VCaP (cell line): ENCODE results near the gene OGA.

ENCODE experiments used
- H3K27ac ChIP-seq: fragments of 450-650 bp; 2 replicates; pipeline ENCODE4 v1.5.1; 2017
- TF ChIP-seq, protein P1 (sequence below): fragments of 450-650 bp; conservative IDR thresholded peaks from 2 replicates; pipeline ENCODE4 v1.5.1; 2017; ENCODE audit warnings: mild to moderate bottlenecking, moderate library complexity

OGA gene

GRCh38 chr10:101840741-101841453 is 22.7 kb upstream of the OGA start:
- no peak overlapping the region for H3K27ac ChIP-seq
- TF ChIP-seq, protein P1, sequence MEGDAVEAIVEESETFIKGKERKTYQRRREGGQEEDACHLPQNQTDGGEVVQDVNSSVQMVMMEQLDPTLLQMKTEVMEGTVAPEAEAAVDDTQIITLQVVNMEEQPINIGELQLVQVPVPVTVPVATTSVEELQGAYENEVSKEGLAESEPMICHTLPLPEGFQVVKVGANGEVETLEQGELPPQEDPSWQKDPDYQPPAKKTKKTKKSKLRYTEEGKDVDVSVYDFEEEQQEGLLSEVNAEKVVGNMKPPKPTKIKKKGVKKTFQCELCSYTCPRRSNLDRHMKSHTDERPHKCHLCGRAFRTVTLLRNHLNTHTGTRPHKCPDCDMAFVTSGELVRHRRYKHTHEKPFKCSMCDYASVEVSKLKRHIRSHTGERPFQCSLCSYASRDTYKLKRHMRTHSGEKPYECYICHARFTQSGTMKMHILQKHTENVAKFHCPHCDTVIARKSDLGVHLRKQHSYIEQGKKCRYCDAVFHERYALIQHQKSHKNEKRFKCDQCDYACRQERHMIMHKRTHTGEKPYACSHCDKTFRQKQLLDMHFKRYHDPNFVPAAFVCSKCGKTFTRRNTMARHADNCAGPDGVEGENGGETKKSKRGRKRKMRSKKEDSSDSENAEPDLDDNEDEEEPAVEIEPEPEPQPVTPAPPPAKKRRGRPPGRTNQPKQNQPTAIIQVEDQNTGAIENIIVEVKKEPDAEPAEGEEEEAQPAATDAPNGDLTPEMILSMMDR = peak; percentile 88

DNA sequence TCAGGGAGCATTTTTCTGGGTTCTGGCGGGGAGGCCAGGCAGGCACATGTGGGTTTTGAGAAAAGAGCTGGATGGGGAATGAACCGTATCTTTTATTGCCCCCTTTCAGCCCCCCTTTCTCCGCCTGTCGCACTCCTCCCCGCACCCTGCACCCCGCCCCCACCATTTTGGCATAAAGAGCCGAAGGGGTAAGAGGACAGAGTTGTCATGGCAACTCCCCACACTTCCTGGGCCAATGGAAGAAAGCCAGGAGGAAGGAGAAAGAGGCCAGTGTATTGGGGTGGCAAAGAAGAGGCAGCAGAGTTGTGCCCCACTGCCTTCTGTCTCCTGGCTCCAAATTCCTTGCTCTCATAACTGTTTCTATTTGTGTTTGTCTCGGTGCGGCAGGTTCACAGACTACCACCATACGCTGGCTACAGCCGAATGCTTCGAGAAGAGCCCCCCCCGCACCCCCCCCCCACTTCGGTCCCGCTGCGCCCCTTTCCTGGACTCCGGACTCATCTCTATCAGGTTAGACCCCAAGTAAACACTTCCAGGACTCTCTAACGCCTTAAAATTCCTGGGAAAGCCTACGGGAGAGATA is 21.9 kb upstream of the OGA start:
- TF ChIP-seq, protein P1 = no peak
- H3K27ac ChIP-seq = no peak overlapping the region

GRCh38 chr10:101839416-101840063 is 21.3 kb upstream of the OGA start:
- TF ChIP-seq, protein P1 = no peak
- no peak overlapping the region for H3K27ac ChIP-seq

GRCh38 chr10:101839002-101839401 is 20.8 kb upstream of the OGA start:
- TF ChIP-seq, protein P1 = no peak
- no peak overlapping the region for H3K27ac ChIP-seq

DNA sequence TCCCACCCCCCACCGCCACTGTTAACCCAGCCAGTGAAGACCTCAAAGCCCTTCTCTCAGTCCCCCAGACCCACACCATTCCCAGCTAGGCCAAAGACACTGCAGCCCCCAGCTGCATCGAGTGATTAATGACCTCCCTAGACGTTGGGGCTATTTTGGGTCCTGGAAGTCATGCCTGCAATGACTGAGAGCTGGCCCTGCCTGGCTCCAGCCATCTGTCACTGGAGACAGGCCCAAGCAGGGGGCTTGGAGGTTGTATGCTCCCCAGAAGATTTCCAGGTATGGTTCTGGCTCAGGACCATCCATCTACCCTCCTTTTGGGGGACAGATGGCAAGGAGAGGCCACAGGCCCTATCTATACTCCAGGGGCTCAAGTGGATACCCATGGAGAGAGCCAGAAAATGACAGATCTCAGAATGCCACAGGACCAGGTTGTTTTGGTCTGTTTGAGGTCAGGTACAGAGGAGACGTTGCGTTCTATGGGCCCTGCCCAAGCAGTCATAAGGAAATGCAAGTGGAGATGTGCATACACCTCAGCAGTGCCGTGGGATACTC is 20.2 kb upstream of the OGA start:
- TF ChIP-seq, protein P1 = no peak
- H3K27ac ChIP-seq = no peak overlapping the region

DNA sequence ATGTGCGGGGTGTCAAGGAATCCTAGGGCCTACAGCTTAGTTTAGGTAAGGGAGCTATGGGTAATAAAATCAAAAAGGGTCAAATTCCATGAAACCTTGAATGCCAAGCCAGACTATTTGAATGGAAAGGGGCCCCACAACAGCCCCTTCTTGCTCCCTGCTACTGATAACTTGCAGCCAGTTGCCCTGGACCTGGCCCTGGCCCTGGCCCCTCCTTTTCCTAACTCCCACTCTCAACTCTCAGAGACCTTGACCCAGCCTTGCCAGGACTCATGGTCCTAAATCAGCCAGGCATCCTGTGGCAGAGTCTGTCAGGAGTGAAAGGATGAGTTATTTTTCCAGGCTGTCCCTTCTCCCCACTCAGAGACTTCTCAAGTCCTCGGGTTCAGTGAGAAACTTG is 19.5 kb upstream of the OGA start:
- no peak overlapping the region for H3K27ac ChIP-seq
- TF ChIP-seq, protein P1 = no peak

- TF ChIP-seq, protein P1 = no peak
- no peak overlapping the region for H3K27ac ChIP-seq
Observed at GRCh38 chr10:101835362-101835761, 17.1 kb upstream of the OGA start.
